Activated CD8-positive, alpha-beta T cell treated with anti-CD3 and anti-CD28 coated beads for 36 hours (primary cell): ENCODE results near the gene CNTNAP1. TPM values are rescaled to one million over a fixed set of nuclear protein-coding genes. Genes with fewer than 3 reads are reported as not detected.

Experiments used
- ATAC-seq: fragments of 200-7000 bp; cut with Tn5 transposase; one replicate; pipeline ENCODE4 v1.10.0; 2021; ENCODE audit warnings: mild to moderate bottlenecking, moderate library complexity
- CTCF ChIA-PET: fragments of 350-600 bp; sonication (Branson Sonifier 250); formaldehyde crosslinking; loops from one replicate; lab custom pipeline; 2021; ENCODE audit warnings: antibody characterized with exemption; lab: Charles Lee
- POLR2A ChIA-PET: fragments of 350-600 bp; sonication (Branson Sonifier 250); formaldehyde crosslinking; loops from one replicate; lab custom pipeline; 2021; ENCODE audit warnings: antibody characterized with exemption; lab: Charles Lee
- DNase-seq: peaks from one replicate; pipeline ENCODE4 v3.0.0-alpha.2; 2020
- H3K27ac Mint-ChIP-seq: one replicate; pipeline ENCODE4 v1.8.0; 2021; ENCODE audit warnings: mild to moderate bottlenecking, mixed read lengths
- H3K27me3 Mint-ChIP-seq: one replicate; pipeline ENCODE4 v1.8.0; 2021; ENCODE audit warnings: mixed read lengths
- H3K36me3 Mint-ChIP-seq: one replicate; pipeline ENCODE4 v1.8.0; 2021; ENCODE audit warnings: low read depth, mixed read lengths
- H3K4me1 Mint-ChIP-seq: one replicate; pipeline ENCODE4 v1.8.0; 2021; ENCODE audit warnings: low read depth, mixed read lengths
- H3K4me3 Mint-ChIP-seq: one replicate; pipeline ENCODE4 v1.8.0; 2021; ENCODE audit warnings: mild to moderate bottlenecking, moderate library complexity, mixed read lengths
- H3K9me3 Mint-ChIP-seq: one replicate; pipeline ENCODE4 v1.8.0; 2021; ENCODE audit warnings: mixed read lengths
- CTCF ChIP-seq: fragments of 200-600 bp; IDR thresholded peaks from one replicate; pipeline ENCODE4 v1.8.0; 2022; ENCODE audit warnings: antibody characterized with exemption, mild to moderate bottlenecking
- intact Hi-C: fragments of 100-400 bp; cut with micrococcal nuclease; formaldehyde crosslinking; loops from one replicate; pipeline ENCODE4 v1.10.0; 2022
- microRNA-seq: library from miRNA; unstranded; fragments of <30 nt; microRNA quantifications from one replicate; pipeline ENCODE4 v1.2.0, GENCODE V29; 2022; ENCODE audit warnings: borderline microRNAs expressed, borderline replicate concordance
- total RNA-seq, 2 experiments: library from RNA; stranded (reverse); gene quantifications; one replicate each; pipeline ENCODE4 v1.2.3, GENCODE V29; 2021

Gene CNTNAP1
- total RNA-seq, 2 experiments from 2014 or later, result 0.13 to 0.25 TPM

GRCh38 chr17:42748908-42749798 lies 66.8 kb downstream of the CNTNAP1 start:
- ATAC-seq (no peak), DNase-seq (no peak)
- Mint-ChIP-seq H3K4me1 (peaks cover 7% of the 10 kb centered on the region), H3K27me3 (peaks cover 15% of the 10 kb centered on the region), H3K9me3 (no peaks in the 10 kb centered on the region), H3K36me3 (no peaks in the 10 kb centered on the region), H3K27ac (no peak overlapping the region), H3K4me3 (no peak overlapping the region)
- intact Hi-C loops, result no loop called here
- ChIA-PET POLR2A (interaction anchor here (0.7 kb wide), 1 partner anchor 14 kb away, joined by 3 read pairs; no protein-coding TSS in a partner anchor), CTCF (interaction anchor here (1.7 to 5.4 kb wide), 2 partner anchors 13 to 14 kb away, joined by 5 to 38 read pairs; no protein-coding TSS in a partner anchor)
- no peak for TF ChIP-seq CTCF

Small RNA genes lying within 50 kb of the gene (microRNA-seq; reads per million reads assigned to microRNA genes)
- not detected for gene MIR6780A

Other genes starting within 250 kb of the CNTNAP1 start
- gene ATP6V0A1, start 223.7 kb upstream of the CNTNAP1 start, total RNA-seq, result 1 to 10 TPM; 5.8 to 7.1 TPM
- gene NAGLU, start 146.3 kb upstream of the CNTNAP1 start, total RNA-seq, result 10 to 100 TPM; 10.8 to 11.4 TPM
- gene HSD17B1, start 129.6 kb upstream of the CNTNAP1 start, total RNA-seq, result under 1 TPM; 0.43 to 0.49 TPM
- 10 to 100 TPM; 59.5 to 60.9 TPM for gene COASY, start 120.4 kb upstream of the CNTNAP1 start, total RNA-seq
- 10 to 100 TPM; 42.7 to 45.9 TPM for gene MLX, start 115.4 kb upstream of the CNTNAP1 start, total RNA-seq
- 10 to 100 TPM; 18.1 to 21.4 TPM for gene PSMC3IP, start 104.8 kb upstream of the CNTNAP1 start, total RNA-seq
- 10 to 100 TPM; 25.0 to 28.2 TPM for gene RETREG3, start 73.2 kb upstream of the CNTNAP1 start, total RNA-seq
- gene TUBG1, start 72.8 kb upstream of the CNTNAP1 start, total RNA-seq, result 10 to 100 TPM; 79.5 to 82.4 TPM
- 1 to 10 TPM; 7.5 TPM for gene TUBG2, start 23.2 kb upstream of the CNTNAP1 start, total RNA-seq
- gene PLEKHH3, start 5.5 kb upstream of the CNTNAP1 start, total RNA-seq, result under 1 TPM; 0.29 to 0.65 TPM
- gene CCR10, start 688 bp upstream of the CNTNAP1 start, total RNA-seq, result not detected
- 10 to 100 TPM; 23.1 to 25.5 TPM for gene EZH1, start 62.5 kb downstream of the CNTNAP1 start, total RNA-seq
- gene RAMP2, start 78.7 kb downstream of the CNTNAP1 start, total RNA-seq, result not detected
- gene VPS25, start 90.9 kb downstream of the CNTNAP1 start, total RNA-seq, result 10 to 100 TPM; 63.4 to 67.2 TPM
- under 1 TPM; 0.65 to 0.72 TPM for gene WNK4, start 98.1 kb downstream of the CNTNAP1 start, total RNA-seq
- 10 to 100 TPM; 24.9 to 27.9 TPM for gene COA3, start 116.2 kb downstream of the CNTNAP1 start, total RNA-seq
- under 1 TPM in 1 of 2 experiments, not detected in 1; 0.23 TPM for gene CNTD1, start 116.3 kb downstream of the CNTNAP1 start, total RNA-seq
- 10 to 100 TPM; 72.0 to 74.1 TPM for gene BECN1, start 141.8 kb downstream of the CNTNAP1 start, total RNA-seq
- gene PSME3, start 150.9 kb downstream of the CNTNAP1 start, total RNA-seq, result 100 to 1,000 TPM; 124 to 132 TPM
- 1 to 10 TPM; 3.0 to 3.3 TPM for gene AOC2, start 162.0 kb downstream of the CNTNAP1 start, total RNA-seq
- 1 to 10 TPM; 2.0 to 2.9 TPM for gene AOC3, start 168.7 kb downstream of the CNTNAP1 start, total RNA-seq
- not detected for gene G6PC1, start 218.3 kb downstream of the CNTNAP1 start, total RNA-seq